ENCODE results near the gene PSMG1. TPM values are rescaled to one million over a fixed set of nuclear protein-coding genes. Genes with fewer than 3 reads are reported as not detected.

The PSMG1 gene
- polyA plus RNA-seq, 1 experiment = 21.9 TPM

Other genes with a start within 250 kb of the PSMG1 start
- 5.9 and 13.2 TPM in 2 replicates for gene BRWD1, start 130.2 kb upstream of the PSMG1 start, polyA plus RNA-seq (2011; rRNA removed)
- 56.6 and 164 TPM in 2 replicates for gene HMGN1, start 165.6 kb upstream of the PSMG1 start, polyA plus RNA-seq (2011; rRNA removed)

Measured in BJ (cell line).